Rectal smooth muscle tissue (tissue), 1 donor: ENCODE data around the gene TNFAIP8.
A peak's percentile ranks its signal among the peaks of the same experiment; 100 is the strongest.
"Not testable (repeated sequence)": the region's sequence is repeated elsewhere in the genome, so short reads cannot be mapped to it uniquely, and the experiment has no call there.

Experiments used
- H3K27ac ChIP-seq: one replicate; pipeline ENCODE4 v1.7.0; 2013; ENCODE audit warnings: low read depth, low read length, inconsistent platforms
- H3K27me3 ChIP-seq: one replicate; pipeline ENCODE4 v1.7.0; 2013; ENCODE audit warnings: low read length; ENCODE audit not compliant: control insufficient read depth, insufficient read depth
- H3K36me3 ChIP-seq: one replicate; pipeline ENCODE4 v1.7.0; 2013; ENCODE audit warnings: low read length; ENCODE audit not compliant: control insufficient read depth, insufficient read depth
- H3K4me1 ChIP-seq: one replicate; pipeline ENCODE4 v1.7.0; 2013; ENCODE audit warnings: low read length; ENCODE audit not compliant: control insufficient read depth, insufficient read depth
- H3K4me3 ChIP-seq: one replicate; pipeline ENCODE4 v1.7.0; 2013; ENCODE audit warnings: low read length
- H3K9ac ChIP-seq: one replicate; pipeline ENCODE4 v1.7.0; 2013; ENCODE audit warnings: low read length

TNFAIP8 gene

DNA sequence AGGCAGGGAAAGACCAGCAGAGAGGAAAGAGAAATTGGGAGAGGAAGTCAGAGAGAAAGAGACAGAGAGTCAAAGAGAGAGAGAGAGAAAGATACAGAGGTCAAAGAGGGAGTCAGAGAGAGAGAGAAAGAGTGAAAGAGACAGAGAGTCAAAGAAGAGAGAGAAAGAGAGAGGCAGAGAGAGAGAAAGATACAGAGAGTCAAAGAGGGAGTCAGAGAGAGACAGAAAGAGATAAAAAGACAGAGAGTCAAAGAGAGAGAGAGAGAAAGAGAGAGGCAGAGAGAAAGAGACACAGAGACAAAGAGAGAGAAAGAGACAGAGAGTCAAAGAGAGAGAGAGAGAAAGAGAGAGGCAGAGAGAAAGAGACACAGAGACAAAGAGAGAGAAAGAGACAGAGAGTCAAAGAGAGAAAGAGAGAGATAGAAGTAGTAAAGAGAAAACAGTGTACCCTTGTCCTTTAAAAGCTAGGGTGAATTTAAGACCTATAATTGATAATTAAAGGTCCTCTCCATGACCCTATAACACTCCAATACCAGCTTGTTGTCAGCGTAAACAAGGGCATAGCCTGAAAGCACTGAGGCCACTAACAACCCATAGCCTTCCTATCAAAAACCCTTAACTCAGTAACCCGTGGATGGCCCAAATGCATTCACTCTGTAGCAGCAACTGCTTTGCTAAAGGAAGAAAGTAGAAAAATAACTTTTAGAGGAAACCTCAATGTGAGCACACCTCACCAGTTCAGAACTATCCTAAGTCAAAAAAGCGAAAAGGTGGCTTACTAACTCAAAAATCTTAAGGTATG is 82.2 kb downstream of the TNFAIP8 start:
- H3K9ac ChIP-seq, result not testable (repeated sequence)

DNA sequence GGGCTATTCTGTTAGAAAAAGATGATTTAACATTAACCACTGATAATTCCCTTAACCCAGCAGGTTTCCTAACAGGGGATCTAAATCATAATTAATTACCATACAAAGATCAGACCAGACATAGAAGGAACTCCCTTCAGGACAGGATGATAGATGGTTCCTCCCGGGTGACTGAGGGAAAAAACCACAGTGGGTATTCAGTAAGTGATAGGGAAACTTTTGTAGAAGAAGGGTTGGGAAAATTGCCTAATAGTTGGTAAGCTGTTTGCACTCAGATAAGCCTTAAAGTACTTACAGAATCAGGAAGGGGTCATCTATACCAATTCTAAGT is 82.7 kb downstream of the TNFAIP8 start:
- not testable (repeated sequence) for H3K27me3 ChIP-seq, H3K9ac ChIP-seq, H3K4me1 ChIP-seq, H3K27ac ChIP-seq, H3K4me3 ChIP-seq, H3K36me3 ChIP-seq

More for the DNA sequence above, 82.2 kb downstream of the TNFAIP8 start:
- not testable (repeated sequence) for H3K4me3 ChIP-seq, H3K27me3 ChIP-seq, H3K4me1 ChIP-seq, H3K36me3 ChIP-seq, H3K27ac ChIP-seq

DNA sequence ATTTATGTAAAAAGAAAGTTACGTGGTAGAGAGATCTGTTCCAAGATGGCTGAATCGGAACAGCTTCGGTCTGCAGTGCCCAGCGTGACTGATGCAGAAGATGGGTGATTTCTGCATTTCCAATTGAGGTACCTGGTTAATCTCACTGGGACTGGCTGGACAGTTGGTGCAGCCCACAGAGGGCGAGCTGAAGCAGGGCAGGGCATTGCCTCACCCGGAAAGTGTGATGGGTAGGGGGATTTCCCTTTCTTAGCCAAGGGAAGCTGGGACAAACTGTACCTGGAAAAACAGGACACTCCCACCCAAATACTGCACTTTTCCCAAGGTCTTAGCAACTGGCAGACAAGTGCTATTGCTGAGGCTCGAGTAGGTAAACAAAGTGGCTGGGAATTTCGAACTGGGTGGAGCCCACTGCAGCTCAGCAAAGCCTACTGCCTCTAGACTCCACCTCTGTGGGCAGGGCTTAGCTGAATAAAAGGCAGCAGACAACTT is 83.4 kb downstream of the TNFAIP8 start:
- no peak overlapping the region for H3K27ac ChIP-seq
- no peaks in the 10 kb centered on the region for H3K27me3 ChIP-seq
- H3K36me3 ChIP-seq, result no peaks in the 10 kb centered on the region
- H3K9ac ChIP-seq, result no peak overlapping the region
- H3K4me3 ChIP-seq, result peak overlapping the region; percentile 36
- H3K4me1 ChIP-seq, result no peaks in the 10 kb centered on the region

DNA sequence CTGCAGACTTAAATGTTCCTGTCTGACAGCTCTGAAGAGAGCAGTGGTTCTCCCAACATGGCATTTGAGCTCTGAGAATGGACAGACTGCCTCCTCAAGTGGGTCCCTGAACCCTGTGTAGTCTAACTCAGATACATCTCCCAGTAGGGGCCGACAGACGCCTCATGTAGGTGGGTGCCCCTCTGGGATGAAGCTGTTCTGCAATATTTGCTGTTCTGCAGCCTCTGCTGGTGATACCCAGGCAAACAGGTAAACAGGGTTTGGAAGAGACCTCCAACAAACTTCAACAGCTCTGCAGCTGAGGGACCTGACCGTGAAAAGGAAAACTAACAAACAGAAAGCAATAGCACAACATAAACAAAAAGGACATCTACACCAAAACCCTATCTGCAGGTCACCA is 83.8 kb downstream of the TNFAIP8 start:
- H3K36me3 ChIP-seq, H3K9ac ChIP-seq, H3K27me3 ChIP-seq, H3K4me1 ChIP-seq, H3K4me3 ChIP-seq, H3K27ac ChIP-seq: not testable (repeated sequence)

DNA sequence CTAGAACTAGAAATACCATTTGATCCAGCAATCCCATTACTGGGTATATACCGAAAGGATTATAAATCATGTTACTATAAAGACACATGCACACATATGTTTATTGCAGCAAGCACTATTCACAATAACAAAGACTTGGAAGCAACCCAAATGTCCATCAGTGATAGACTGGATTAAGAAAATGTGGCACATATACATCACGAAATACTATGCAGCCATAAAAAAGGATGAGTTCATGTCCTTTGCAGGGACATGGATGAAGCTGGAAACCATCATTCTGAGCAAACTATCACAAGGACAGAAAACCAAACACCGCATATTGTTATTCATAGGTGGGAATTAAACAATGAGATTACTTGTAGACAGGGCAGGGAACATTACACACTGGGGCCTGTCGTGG is 88.8 kb downstream of the TNFAIP8 start:
- not testable (repeated sequence) for H3K9ac ChIP-seq, H3K27me3 ChIP-seq, H3K4me1 ChIP-seq, H3K27ac ChIP-seq, H3K36me3 ChIP-seq, H3K4me3 ChIP-seq

DNA sequence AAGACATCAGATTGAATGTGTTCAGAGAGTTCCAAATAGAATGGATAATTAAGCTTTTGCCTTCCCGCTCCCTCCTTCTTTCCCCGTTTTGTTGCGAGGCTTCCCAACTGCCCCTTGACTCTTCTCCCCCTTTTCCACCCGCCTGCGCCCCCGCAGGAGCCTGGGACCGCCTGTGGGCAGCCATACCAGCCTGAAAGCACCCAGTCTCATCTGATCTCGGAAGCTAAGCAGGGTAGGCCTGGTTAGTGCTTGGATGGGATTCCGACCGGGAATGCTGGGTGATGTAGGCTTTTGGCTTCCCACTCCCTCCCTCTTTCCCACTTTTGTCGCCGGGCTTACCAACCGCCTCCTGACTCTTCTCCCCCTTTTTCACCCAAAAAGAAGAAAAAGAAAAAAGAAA is 89.7 kb downstream of the TNFAIP8 start:
- Histone ChIP-seq H3K27me3 (no peaks in the 10 kb centered on the region), H3K4me3 (no peak overlapping the region), H3K36me3 (no peaks in the 10 kb centered on the region), H3K9ac (no peak overlapping the region), H3K4me1 (no peaks in the 10 kb centered on the region), H3K27ac (no peak overlapping the region)
